Endothelial cell of umbilical vein (primary cell): Measurements from ENCODE around the gene MLPH. TPM values are rescaled to one million over a fixed set of nuclear protein-coding genes. Genes with fewer than 3 reads are reported as not detected.

Experiments
- BruUV-seq: library from RNA; stranded (reverse); fragments of 400-500 nt; replicated peaks from 2 replicates; lab custom pipeline; 2021; lab: Mats Ljungman, UMichigan
- CTCF ChIA-PET: fragments of 300-600, 350-600 bp; sonication (Branson Sonifier 250); formaldehyde crosslinking; loops from one replicate; lab custom pipeline; 2021; ENCODE audit warnings: antibody characterized with exemption, inconsistent platforms; lab: Charles Lee
- POLR2A ChIA-PET: fragments of 300-600, 350-600 bp; sonication (Branson Sonifier 250); formaldehyde crosslinking; loops from one replicate; lab custom pipeline; 2021; ENCODE audit warnings: antibody characterized with exemption, inconsistent platforms; lab: Charles Lee
- DNase-seq: peaks from one replicate; pipeline ENCODE4 v3.0.0-alpha.2; 2011; ENCODE audit warnings: low read depth, low spot score
- FAIRE-seq: peaks from 2 replicates; lab custom pipeline; 2011; peaks lifted over from hg19 to GRCh38; lab: Jason Lieb, UNC
- H2AFZ ChIP-seq: 2 replicates; pipeline ENCODE4 v1.6.0; 2012; ENCODE audit warnings: low read depth, low read length, control low read depth, inconsistent platforms
- H3K27ac ChIP-seq: 2 replicates; pipeline ENCODE4 v1.5.1; 2011; ENCODE audit warnings: low read depth, mild to moderate bottlenecking, control low read depth, low read length, moderate library complexity; ENCODE audit not compliant: insufficient read depth
- H3K27me3 ChIP-seq, 2 experiments: 2 replicates each; pipeline versions ENCODE4 v1.6.0 to v1.6.1; 2011; ENCODE audit warnings: low read length in 2 of 2, mixed read lengths in 1 of 2; ENCODE audit not compliant: control insufficient read depth in 2 of 2, insufficient read depth in 2 of 2
- H3K36me3 ChIP-seq, 2 experiments: 2 replicates in 1 of 2; 3 replicates in 1 of 2; pipeline ENCODE4 v1.5.1; 2011; ENCODE audit warnings: low read length in 2 of 2, mild to moderate bottlenecking in 1 of 2, moderate library complexity in 1 of 2; ENCODE audit not compliant: control insufficient read depth in 2 of 2, insufficient read depth in 2 of 2; ENCODE audit errors: extremely low read depth in 1 of 2
- H3K4me1 ChIP-seq: 3 replicates; pipeline ENCODE4 v1.5.1; 2011; ENCODE audit warnings: mild to moderate bottlenecking, low read length; ENCODE audit not compliant: control insufficient read depth, insufficient read depth; ENCODE audit errors: extremely low read depth
- H3K4me2 ChIP-seq: 2 replicates; pipeline ENCODE4 v1.6.1; 2011; ENCODE audit warnings: low read length, control low read depth, mixed read lengths; ENCODE audit not compliant: insufficient read depth
- H3K4me3 ChIP-seq, 3 experiments: fragments of 200-600 bp in 1 of 3; sonication (generic), shearing (Covaris generic) in 1 of 3; replicated peaks in 1 of 3; 2 replicates each; pipeline ENCODE4 v1.5.1; 2011 to 2016; ENCODE audit warnings: control low read depth in 3 of 3, low read length in 3 of 3, mild to moderate bottlenecking in 2 of 3, inconsistent platforms in 1 of 3, low read depth in 1 of 3, moderate library complexity in 1 of 3; ENCODE audit not compliant: insufficient read depth in 1 of 3
- H3K79me2 ChIP-seq: 2 replicates; pipeline ENCODE4 v1.6.0; 2012; ENCODE audit warnings: low read length, inconsistent platforms; ENCODE audit not compliant: control insufficient read depth, insufficient read depth
- H3K9ac ChIP-seq: replicated peaks from 2 replicates; pipeline ENCODE3; 2011; ENCODE audit warnings: low read length, control low read depth; ENCODE audit not compliant: insufficient read depth; ENCODE audit errors: extremely low read depth
- H3K9me1 ChIP-seq: replicated peaks from 3 replicates; pipeline ENCODE4 v1.6.0; 2011; ENCODE audit warnings: mild to moderate bottlenecking, low read length; ENCODE audit not compliant: control insufficient read depth, insufficient read depth; ENCODE audit errors: extremely low read depth
- H3K9me3 ChIP-seq: replicated peaks from 2 replicates; pipeline ENCODE4 v1.5.1; 2012; ENCODE audit warnings: low read length, inconsistent platforms; ENCODE audit not compliant: control insufficient read depth, insufficient read depth
- H4K20me1 ChIP-seq: replicated peaks from 2 replicates; pipeline ENCODE3; 2011; ENCODE audit warnings: mild to moderate bottlenecking, low read length; ENCODE audit not compliant: control insufficient read depth, insufficient read depth; ENCODE audit errors: extremely low read depth
- EZH2 ChIP-seq: IDR thresholded peaks from 2 replicates; pipeline ENCODE4 v1.6.1; 2012; ENCODE audit warnings: borderline replicate concordance, low read depth, mild to moderate bottlenecking, moderate library complexity, low read length, inconsistent platforms; ENCODE audit not compliant: severe bottlenecking
- GATA2 ChIP-seq: IDR thresholded peaks from 2 replicates; pipeline ENCODE4 v1.7.0; 2011; ENCODE audit warnings: low read depth, mild to moderate bottlenecking, moderate library complexity, mixed read lengths, low read length; ENCODE audit not compliant: insufficient read length, insufficient read depth
- JUN ChIP-seq: IDR thresholded peaks from 2 replicates; pipeline ENCODE4 v1.6.1; 2011; ENCODE audit warnings: borderline replicate concordance, low read depth; ENCODE audit not compliant: insufficient read length, insufficient read depth
- MAX ChIP-seq: IDR thresholded peaks from 2 replicates; pipeline ENCODE4 v1.6.1; 2011; ENCODE audit not compliant: insufficient read depth, insufficient read length
- MYC ChIP-seq: IDR thresholded peaks from one replicate; pipeline ENCODE4 v1.6.1; 2011; ENCODE audit warnings: mild to moderate bottlenecking, low read depth, low read length
- POLR2A ChIP-seq: IDR thresholded peaks from 2 replicates; pipeline ENCODE4 v1.6.1; 2012; ENCODE audit warnings: low read depth, mild to moderate bottlenecking, control low read depth, low read length
- dilution Hi-C: fragments of 300-500 bp; cut with MboI; formaldehyde crosslinking; loops from one replicate; pipeline ENCODE4 v1.15.0; 2019; ENCODE audit warnings: low sequenced_read_pairs; ENCODE audit not compliant: extremely low pct_ligation_motif_present
- intact Hi-C: fragments of 100-400 bp; cut with micrococcal nuclease; formaldehyde crosslinking; loops from one replicate; pipeline ENCODE4 v1.10.0; 2022
- polyA plus RNA-seq, 4 experiments: library from polyadenylated mRNA; depleted of rRNA in 3 of 4; stranded (reverse) in 3 of 4; unstranded in 1 of 4; fragments of >200 nt; gene quantifications; 2 replicates each; pipeline versions ENCODE4 v1.2.1 to v1.2.3, GENCODE V29; 2011 to 2012; ENCODE audit warnings: missing spikeins in 1 of 4
- total RNA-seq: library from RNA; stranded (reverse); gene quantifications from 2 replicates; pipeline ENCODE4 v1.2.3, GENCODE V29; 2021

Gene MLPH
- total and polyA plus RNA-seq, 2 donors (not counting 3 experiments of a cell fraction or from before 2014, with no cell fraction given), result not detected

GRCh38 chr2:237598468-237599208 lies 111.6 kb downstream of the MLPH start:
- no peak overlapping the region for H3K4me2 ChIP-seq
- no peak overlapping the region for H3K4me3 ChIP-seq
- no TSS peak for BruUV-seq
- no peak overlapping the region for H3K9ac ChIP-seq
- no peak overlapping the region for H2AFZ ChIP-seq
- peaks cover 18% of the 10 kb centered on the region for H3K4me1 ChIP-seq
- POLR2A ChIA-PET, result no interaction called here
- intact Hi-C loops, result no loop called here
- no peak overlapping the region for H3K27ac ChIP-seq
- no peaks in the 10 kb centered on the region for H3K79me2 ChIP-seq
- H3K36me3 ChIP-seq, result no peaks in the 10 kb centered on the region
- no peaks in the 10 kb centered on the region for H3K9me1 ChIP-seq
- dilution Hi-C loops, result no loop called here
- FAIRE-seq (no peak), DNase-seq (no peak)
- no peaks in the 10 kb centered on the region for H3K27me3 ChIP-seq
- no peaks in the 10 kb centered on the region for H3K9me3 ChIP-seq
- CTCF ChIA-PET, result interaction anchor here (0.9 kb wide), 1 partner anchor 8 kb away, joined by 3 read pairs; the partner anchor contains the start of gene RAB17
- no peaks in the 10 kb centered on the region for H4K20me1 ChIP-seq
- TF ChIP-seq MAX, result no peak
- TF ChIP-seq EZH2, result no peak
- no peak for TF ChIP-seq MYC
- no peak for TF ChIP-seq GATA2
- no peak for TF ChIP-seq POLR2A
- no peak for TF ChIP-seq JUN
